HUES6 (cell line): ENCODE data around the gene SH2D1B.

Source experiments
- H3K27ac ChIP-seq: 2 replicates; pipeline ENCODE4 v1.7.0; 2013; ENCODE audit warnings: low read depth, mild to moderate bottlenecking, low read length, inconsistent platforms
- H3K27me3 ChIP-seq: 2 replicates; pipeline ENCODE4 v1.6.1; 2013; ENCODE audit warnings: low read length; ENCODE audit not compliant: control insufficient read depth, insufficient read depth
- H3K36me3 ChIP-seq: 2 replicates; pipeline ENCODE4 v1.6.1; 2013; ENCODE audit warnings: low read length; ENCODE audit not compliant: control insufficient read depth, insufficient read depth
- H3K4me1 ChIP-seq: 2 replicates; pipeline ENCODE4 v1.6.1; 2013; ENCODE audit warnings: low read length; ENCODE audit not compliant: control insufficient read depth, insufficient read depth
- H3K4me3 ChIP-seq: 2 replicates; pipeline ENCODE4 v1.5.1; 2013; ENCODE audit warnings: low read depth, low read length
- H3K9ac ChIP-seq: one replicate; pipeline ENCODE4 v1.6.1; 2013; ENCODE audit warnings: mild to moderate bottlenecking, low read length
- H3K9me3 ChIP-seq: 2 replicates; pipeline ENCODE4 v1.6.1; 2013; ENCODE audit warnings: low read depth, low read length; ENCODE audit not compliant: control insufficient read depth, insufficient read depth

Gene SH2D1B

DNA sequence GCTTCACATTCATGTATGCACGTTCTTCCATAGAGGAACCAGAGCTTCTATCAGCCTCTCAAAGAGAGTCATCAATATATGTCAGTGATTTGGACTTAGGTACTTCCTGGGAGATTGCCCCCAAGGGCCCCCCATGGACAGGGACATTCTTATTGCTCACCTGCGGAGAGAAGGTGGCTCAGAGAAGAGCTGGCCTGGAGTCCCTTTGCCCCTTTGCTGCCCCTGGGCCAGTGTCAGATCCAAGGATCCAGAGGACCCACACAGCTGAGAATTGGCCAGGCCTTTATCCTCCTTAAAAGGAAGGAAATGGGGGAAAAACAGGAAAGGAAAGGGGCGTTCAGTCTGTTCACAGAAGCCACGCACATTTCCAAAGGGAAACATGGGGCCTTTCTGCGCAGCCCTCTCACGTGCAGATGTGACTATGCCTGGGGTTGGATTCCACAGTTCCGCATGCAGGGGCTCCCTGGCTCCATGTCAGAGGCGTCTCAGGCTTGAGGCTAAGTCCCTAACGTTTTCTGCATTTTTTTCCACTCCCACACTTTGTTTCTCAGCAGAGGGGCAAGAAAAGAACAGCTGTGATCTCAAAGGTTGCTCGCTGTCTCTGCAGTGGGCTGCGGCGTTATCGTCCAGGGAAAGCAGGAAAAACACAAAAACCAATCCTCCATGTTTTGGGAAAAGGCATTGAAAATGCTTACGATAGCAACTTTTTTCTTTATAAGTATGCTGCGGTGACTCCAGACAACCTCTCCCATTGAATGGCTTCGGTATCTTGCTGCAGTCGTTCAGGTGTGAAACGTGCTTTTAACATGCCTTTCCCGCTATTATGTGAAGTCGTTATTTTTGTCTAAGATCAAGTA lies 24.5 kb downstream of the SH2D1B start:
- Histone ChIP-seq H3K9ac (no peak overlapping the region), H3K4me3 (no peak overlapping the region), H3K4me1 (peaks cover 19% of the 10 kb centered on the region), H3K27ac (no peak overlapping the region), H3K27me3 (no peaks in the 10 kb centered on the region), H3K36me3 (peaks cover 12% of the 10 kb centered on the region), H3K9me3 (no peaks in the 10 kb centered on the region)

DNA sequence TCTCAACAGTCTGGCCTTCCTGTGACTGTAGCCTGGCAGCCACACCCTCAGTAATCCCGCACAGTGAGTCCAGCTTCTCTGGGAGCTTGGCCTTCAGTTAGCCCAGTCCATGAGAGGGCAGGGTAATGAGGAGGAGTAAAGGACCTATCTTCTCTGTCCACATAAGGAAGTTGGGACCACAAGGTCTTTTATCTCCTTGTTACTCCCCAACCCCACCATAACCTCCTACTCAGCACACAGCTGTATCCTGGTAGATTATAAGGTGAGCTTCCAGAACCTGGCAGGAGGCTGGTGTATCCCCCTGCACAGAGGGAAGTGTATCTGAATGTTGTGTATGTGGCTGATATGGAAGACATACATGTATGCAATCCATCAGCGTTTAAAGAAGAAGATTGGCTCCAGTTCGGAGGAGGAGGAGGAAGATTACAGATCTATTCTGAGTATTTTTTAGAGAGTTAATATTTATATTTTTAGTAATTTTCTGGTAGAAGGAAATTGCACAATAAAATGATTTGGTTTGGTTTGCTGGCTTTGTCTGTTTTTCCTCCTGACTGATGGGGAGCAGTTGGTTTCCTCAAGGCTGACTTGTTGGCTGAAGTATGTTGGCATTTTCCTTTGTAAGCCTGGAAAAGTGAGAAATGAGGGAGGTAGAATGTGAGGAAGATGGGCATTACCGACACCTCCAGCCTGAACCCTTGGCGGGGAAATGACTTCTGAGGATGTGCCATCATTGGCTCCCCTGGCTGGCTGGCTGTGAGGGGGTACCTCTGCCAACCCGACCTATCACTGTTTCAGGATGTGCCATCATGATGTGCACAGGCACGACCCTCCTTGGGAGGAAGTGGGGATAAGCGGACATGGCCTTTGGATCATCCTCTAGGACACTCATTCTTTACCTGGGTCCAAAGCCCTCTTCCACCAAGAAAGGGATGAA lies 25.4 kb downstream of the SH2D1B start:
- Histone ChIP-seq H3K9ac (no peak overlapping the region), H3K4me1 (peaks cover 14% of the 10 kb centered on the region), H3K4me3 (no peak overlapping the region), H3K27ac (no peak overlapping the region), H3K36me3 (peaks cover 18% of the 10 kb centered on the region), H3K9me3 (no peaks in the 10 kb centered on the region), H3K27me3 (no peaks in the 10 kb centered on the region)

DNA sequence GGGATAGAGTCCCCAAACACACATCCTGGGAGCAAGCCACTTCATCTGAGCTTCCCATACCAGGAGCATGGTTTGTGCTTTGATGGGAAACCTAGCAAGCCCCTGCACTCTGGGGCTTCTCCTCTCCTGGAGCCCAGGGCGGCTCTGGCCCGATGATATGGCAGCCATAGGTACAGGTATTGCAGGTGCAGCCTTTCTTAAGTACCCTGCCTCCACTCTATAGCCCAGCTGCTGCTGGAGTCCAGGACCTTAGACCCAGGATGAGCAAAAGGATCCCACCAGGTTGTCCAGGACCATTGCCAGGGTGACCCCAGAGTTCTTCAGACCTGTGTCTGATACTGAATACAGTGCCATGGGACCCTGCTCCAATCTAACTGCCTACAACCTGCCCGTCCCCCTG lies 26.2 kb downstream of the SH2D1B start:
- Histone ChIP-seq H3K9ac (no peak overlapping the region), H3K27ac (no peak overlapping the region), H3K27me3 (no peaks in the 10 kb centered on the region)

DNA sequence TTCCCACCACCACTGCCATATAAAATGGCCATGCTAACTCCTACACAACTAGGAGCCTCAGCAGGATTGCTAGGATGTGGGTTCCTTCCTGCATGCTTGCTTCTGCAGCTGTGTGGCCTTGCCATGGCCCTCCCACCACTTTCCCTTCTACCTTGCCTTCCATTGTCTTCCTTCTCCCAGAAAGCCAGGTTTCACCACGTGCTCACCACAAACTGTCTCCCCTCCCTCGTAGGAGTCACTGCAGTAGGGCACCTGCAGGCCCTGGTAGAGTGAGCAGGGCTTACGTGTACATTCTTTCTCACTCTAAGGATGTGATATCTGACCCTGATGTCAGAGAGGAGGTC lies 26.7 kb downstream of the SH2D1B start:
- Histone ChIP-seq H3K27ac (no peak overlapping the region), H3K9ac (no peak overlapping the region), H3K9me3 (no peaks in the 10 kb centered on the region), H3K36me3 (peaks cover 18% of the 10 kb centered on the region), H3K4me3 (no peak overlapping the region), H3K27me3 (no peaks in the 10 kb centered on the region), H3K4me1 (peaks cover 8% of the 10 kb centered on the region; the same call in 1 of the 2 replicates)

More for the DNA sequence above, 26.2 kb downstream of the SH2D1B start:
- Histone ChIP-seq H3K36me3 (peaks cover 18% of the 10 kb centered on the region), H3K4me3 (no peak overlapping the region), H3K9me3 (no peaks in the 10 kb centered on the region), H3K4me1 (peaks cover 10% of the 10 kb centered on the region; the same call in 1 of the 2 replicates)

DNA sequence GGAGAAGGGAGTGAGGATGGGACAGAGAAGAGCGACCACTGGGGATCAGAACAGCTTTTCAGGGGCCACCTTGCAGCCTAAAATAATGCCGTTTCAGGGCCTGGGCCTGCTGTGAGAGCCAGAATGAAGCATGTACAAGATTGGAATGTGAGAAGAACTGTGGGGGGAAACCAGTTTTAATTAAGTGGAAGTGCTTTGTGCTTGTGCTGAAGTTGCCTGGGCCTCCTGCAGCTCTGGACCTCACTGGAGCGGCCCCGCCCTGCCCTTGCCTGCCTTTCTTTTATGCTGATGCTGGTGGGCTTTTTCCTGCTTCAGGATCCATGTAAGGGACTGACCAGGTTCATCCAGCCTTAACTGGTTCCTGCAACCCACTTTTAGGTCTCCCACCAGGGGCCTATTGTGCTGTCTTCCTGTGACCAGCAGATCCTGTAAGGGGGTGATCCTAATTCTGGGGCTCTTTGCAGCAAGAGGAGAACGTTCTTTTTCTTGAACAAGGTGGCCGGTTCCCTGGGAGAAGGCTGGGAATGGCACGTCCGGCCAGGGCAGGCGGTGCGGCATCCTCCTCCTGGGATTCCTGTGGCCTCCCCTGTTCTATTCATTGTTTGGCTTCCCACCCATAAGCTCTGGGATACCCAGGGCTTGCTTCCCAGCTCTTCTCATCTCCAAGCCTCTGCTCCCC lies 27.2 kb downstream of the SH2D1B start:
- Histone ChIP-seq H3K9me3 (no peaks in the 10 kb centered on the region), H3K36me3 (peaks cover 18% of the 10 kb centered on the region), H3K4me1 (peaks cover 5% of the 10 kb centered on the region; the same call in 1 of the 2 replicates), H3K27ac (no peak overlapping the region), H3K4me3 (no peak overlapping the region), H3K27me3 (no peaks in the 10 kb centered on the region), H3K9ac (no peak overlapping the region)

DNA sequence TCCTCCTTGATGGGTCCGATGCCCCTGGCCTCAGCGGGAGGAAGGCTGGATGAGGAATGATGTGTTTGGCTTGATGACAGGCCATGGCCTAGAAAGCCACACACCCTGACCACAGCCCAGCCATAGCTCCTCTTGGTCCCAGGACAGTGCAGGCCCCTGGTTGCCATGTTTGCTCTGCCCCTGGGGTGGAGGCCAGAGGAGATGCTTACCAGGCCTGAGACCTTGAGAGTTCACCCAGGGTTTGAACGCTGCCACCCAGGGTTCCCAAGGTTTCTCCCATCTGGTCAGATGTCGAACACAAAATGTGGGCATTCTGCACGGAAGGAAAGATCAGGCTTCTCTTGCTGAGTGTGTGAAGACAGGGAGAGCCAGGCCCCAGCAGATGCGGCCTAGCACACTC lies 27.8 kb downstream of the SH2D1B start:
- H3K36me3 ChIP-seq = peaks cover 18% of the 10 kb centered on the region
- no peak overlapping the region for H3K27ac ChIP-seq
- no peaks in the 10 kb centered on the region for H3K9me3 ChIP-seq
- H3K4me1 ChIP-seq = peaks cover 5% of the 10 kb centered on the region; the same call in 1 of the 2 replicates
- no peak overlapping the region for H3K9ac ChIP-seq
- H3K27me3 ChIP-seq = no peaks in the 10 kb centered on the region
- H3K4me3 ChIP-seq = no peak overlapping the region

DNA sequence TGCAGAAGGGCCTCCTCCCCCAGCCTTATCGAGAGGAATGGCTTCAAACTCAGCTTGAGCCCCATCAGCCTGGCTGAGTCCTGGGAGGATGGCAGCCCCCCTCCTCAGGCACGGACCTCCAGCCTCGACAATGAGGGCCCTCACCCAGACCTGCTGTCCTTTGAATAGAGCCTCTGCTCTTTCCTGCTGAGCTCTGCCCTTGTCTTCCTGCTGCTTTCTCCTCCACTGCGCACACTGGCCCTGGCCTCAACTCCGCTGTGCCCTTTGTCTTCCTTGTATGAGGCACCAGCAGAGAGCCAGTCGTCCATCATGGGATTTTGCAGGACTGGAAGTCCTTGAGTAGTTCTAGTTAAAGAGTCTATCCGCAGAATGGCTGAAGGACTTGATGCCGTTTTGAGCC lies 28.4 kb downstream of the SH2D1B start:
- Histone ChIP-seq H3K36me3 (peaks cover 18% of the 10 kb centered on the region), H3K27me3 (no peaks in the 10 kb centered on the region), H3K4me1 (peaks cover 1% of the 10 kb centered on the region; the same call in 1 of the 2 replicates), H3K4me3 (no peak overlapping the region), H3K9me3 (no peaks in the 10 kb centered on the region), H3K27ac (no peak overlapping the region), H3K9ac (no peak overlapping the region)

DNA sequence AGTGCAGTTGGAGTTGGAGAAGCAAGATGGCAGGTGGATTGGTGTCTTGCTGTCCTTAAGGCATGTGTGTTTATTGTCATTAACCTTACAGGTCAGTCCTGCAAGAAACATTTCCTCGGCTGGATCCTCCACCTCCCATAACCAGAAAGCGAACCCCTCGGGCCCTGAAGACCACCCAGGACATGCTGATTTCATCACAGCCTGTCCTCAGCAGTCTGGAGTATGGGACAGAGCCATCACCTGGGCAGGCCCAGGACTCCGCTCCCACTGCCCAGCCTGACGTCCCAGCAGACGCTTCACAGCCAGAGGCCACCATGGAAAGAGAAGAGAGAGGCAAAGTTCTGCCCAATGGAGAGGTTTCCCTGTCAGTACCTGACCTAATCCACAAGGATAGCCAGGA lies 28.8 kb downstream of the SH2D1B start:
- no peak overlapping the region for H3K27ac ChIP-seq
- no peaks in the 10 kb centered on the region for H3K9me3 ChIP-seq
- H3K4me3 ChIP-seq = no peak overlapping the region
- H3K27me3 ChIP-seq = no peaks in the 10 kb centered on the region
- H3K9ac ChIP-seq = no peak overlapping the region
- peaks cover 18% of the 10 kb centered on the region for H3K36me3 ChIP-seq
- H3K4me1 ChIP-seq = no peaks in the 10 kb centered on the region; the same call in 1 of the 2 replicates

DNA sequence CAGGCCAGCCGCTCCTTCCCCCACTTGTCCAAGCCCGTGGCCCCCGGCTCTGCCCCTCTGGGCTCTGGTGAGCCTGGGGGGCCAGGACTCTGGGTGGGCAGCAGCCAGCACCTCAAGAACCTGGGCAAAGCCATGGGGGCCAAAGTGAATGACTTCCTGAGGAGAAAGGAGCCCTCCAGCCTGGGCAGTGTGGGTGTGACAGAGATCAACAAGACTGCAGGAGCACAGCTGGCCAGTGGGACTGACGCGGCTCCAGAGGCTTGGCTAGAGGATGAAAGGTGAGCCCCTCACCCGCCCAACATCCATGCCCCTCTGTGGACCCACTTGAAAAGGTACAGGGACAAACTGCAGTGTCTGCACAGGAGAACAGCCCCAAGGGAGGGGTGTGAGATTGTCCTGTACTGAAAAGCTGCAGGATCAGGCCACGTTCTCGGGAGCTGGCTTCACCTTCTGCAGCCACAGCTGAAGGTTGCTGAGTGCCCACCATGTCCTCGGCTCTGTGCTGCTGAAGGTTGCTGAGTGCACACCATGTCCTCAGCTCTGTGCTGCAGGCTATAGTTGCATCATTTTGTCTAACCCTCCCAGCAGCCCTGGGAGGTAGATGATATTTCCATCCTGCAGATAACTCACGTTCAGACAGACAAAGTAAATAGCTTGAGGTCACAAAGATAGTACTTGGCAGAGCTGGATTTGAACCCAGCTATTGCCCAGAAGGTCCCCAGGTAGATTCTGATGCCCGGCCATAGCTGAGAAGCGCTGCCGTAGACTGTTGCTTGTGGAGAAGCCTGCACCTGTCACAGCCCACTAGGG lies 29.8 kb downstream of the SH2D1B start:
- no peak overlapping the region for H3K4me3 ChIP-seq
- H3K27ac ChIP-seq = no peak overlapping the region

DNA sequence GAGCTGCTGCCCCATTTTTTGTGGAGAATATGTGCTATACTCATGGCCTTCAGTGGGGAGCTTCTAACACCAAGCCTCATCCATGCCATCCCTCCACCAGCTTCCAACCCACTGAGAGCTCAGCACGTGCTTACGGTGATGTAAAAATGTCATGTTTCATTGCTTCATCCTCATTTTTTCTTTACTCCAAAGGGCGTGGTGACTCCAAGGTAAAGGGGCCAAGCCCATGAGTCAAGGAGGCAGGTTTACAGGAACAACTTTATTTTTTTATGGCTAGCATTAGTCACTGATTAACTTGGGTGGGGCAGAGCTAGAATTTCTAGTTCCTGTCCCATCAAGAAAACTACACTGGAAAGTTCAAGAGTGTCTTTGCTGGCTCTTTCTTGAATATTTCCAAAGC lies 30.6 kb downstream of the SH2D1B start, which contains the start of gene C1orf226:
Gene C1orf226 (plus strand): TSS at position 346 of the 400 bp plus-strand sequence. CDS start 174 bp downstream, outside the sequence.
- no peaks in the 10 kb centered on the region for H3K9me3 ChIP-seq
- peaks cover 18% of the 10 kb centered on the region for H3K36me3 ChIP-seq
- no peak within 1 kb of the TSS for H3K4me3 ChIP-seq
- no peak within 1 kb of the TSS for H3K9ac ChIP-seq
- H3K4me1 ChIP-seq = no peaks in the 10 kb centered on the region
- H3K27me3 ChIP-seq = no peaks in the 10 kb centered on the region
- H3K27ac ChIP-seq = no peak within 1 kb of the TSS

More for the DNA sequence above, 29.8 kb downstream of the SH2D1B start:
- Histone ChIP-seq H3K9ac (no peak overlapping the region), H3K27me3 (no peaks in the 10 kb centered on the region), H3K36me3 (peaks cover 18% of the 10 kb centered on the region), H3K9me3 (no peaks in the 10 kb centered on the region), H3K4me1 (no peaks in the 10 kb centered on the region)
